ENCODE results near the gene PLCD3. TPM values are rescaled to one million over a fixed set of nuclear protein-coding genes. Genes with fewer than 3 reads are reported as not detected.

PLCD3 gene
- total and polyA plus RNA-seq, 10 of the 15 experiments (the other 5 are each of a cell fraction or from before 2014, with no cell fraction given): 0.02 to 1.6 (median 0.44) TPM

- no peak for TF ChIP-seq EGR1 (IDR thresholded peaks at IDR 0.05; ENCODE audit: borderline replicate concordance in 1 of 2, low read depth in 2 of 2, low read length in 2 of 2)
- no peak for TF ChIP-seq MYC (IDR thresholded peaks at IDR 0.05; ENCODE audit: insufficient read depth, insufficient read length, insufficient replicate concordance, low read length, severe bottlenecking)
- no peak for TF ChIP-seq TCF7 (IDR thresholded peaks at IDR 0.05; ENCODE audit: borderline replicate concordance)
- 0 out of 2 replicates have a peak, but pooled peaks have one; percentile 59 for TF ChIP-seq WRNIP1 (IDR thresholded peaks at IDR 0.05; ENCODE audit: borderline replicate concordance, low read depth, low read length)
- TF ChIP-seq TBL1XR1 (IDR thresholded peaks at IDR 0.05; ENCODE audit: low read depth, low read length): no peak
- no peak for TF ChIP-seq NR2C1 (IDR thresholded peaks at IDR 0.05)
- TF ChIP-seq CHD2 (IDR thresholded peaks at IDR 0.05; ENCODE audit: borderline replicate concordance, low read depth, low read length): peak; percentile 56; the same call in 1 of the 2 replicates
- no peak for TF ChIP-seq CBX3 (IDR thresholded peaks at IDR 0.05; ENCODE audit: borderline replicate concordance, low read depth)
- no peak for TF ChIP-seq RBBP5 (conservative IDR thresholded peaks at IDR 0.05)
- no peak for TF ChIP-seq CEBPB (IDR thresholded peaks at IDR 0.05; ENCODE audit: borderline replicate concordance in 1 of 2, low read depth in 2 of 2, low read length in 2 of 2)
- peak; percentile 46; the same call in 1 of the 2 replicates for TF ChIP-seq ZNF687 (IDR thresholded peaks at IDR 0.05)
- no peak; the same call in none of the 2 replicates for TF ChIP-seq CHD1 (IDR thresholded peaks at IDR 0.05; ENCODE audit: low read depth, low read length)
- no peak for TF ChIP-seq MTA3 (IDR thresholded peaks at IDR 0.05; ENCODE audit: borderline replicate concordance, low read length)
- no peak; the same call in 1 of the 2 replicates for TF ChIP-seq RELB (IDR thresholded peaks at IDR 0.05; ENCODE audit: low read depth)
- TF ChIP-seq CHD4 (IDR thresholded peaks at IDR 0.05): no peak
- TF ChIP-seq HDAC2 (IDR thresholded peaks at IDR 0.05): no peak
- TF ChIP-seq KAT2A (conservative IDR thresholded peaks at IDR 0.05; ENCODE audit: control insufficient read depth, low read depth, low read length): no peak
- TF ChIP-seq NRF1 (conservative IDR thresholded peaks at IDR 0.05; ENCODE audit: low read depth, low read length): no peak
- TF ChIP-seq CREB1 (IDR thresholded peaks at IDR 0.05; ENCODE audit: low read depth): no peak
- peak; percentile 62 for TF ChIP-seq RAD21 (IDR thresholded peaks at IDR 0.05; ENCODE audit: insufficient read depth, low read depth, low read length)
These were observed 16.8 kb upstream of the PLCD3 start (continued) for GRCh38 chr17:45149037-45149668.
